ENCODE measurements around the gene REN. TPM values are rescaled to one million over a fixed set of nuclear protein-coding genes. Genes with fewer than 3 reads are reported as not detected.

REN gene
- total and polyA plus RNA-seq, 2 experiments from 2014 or later, result not detected

DNA sequence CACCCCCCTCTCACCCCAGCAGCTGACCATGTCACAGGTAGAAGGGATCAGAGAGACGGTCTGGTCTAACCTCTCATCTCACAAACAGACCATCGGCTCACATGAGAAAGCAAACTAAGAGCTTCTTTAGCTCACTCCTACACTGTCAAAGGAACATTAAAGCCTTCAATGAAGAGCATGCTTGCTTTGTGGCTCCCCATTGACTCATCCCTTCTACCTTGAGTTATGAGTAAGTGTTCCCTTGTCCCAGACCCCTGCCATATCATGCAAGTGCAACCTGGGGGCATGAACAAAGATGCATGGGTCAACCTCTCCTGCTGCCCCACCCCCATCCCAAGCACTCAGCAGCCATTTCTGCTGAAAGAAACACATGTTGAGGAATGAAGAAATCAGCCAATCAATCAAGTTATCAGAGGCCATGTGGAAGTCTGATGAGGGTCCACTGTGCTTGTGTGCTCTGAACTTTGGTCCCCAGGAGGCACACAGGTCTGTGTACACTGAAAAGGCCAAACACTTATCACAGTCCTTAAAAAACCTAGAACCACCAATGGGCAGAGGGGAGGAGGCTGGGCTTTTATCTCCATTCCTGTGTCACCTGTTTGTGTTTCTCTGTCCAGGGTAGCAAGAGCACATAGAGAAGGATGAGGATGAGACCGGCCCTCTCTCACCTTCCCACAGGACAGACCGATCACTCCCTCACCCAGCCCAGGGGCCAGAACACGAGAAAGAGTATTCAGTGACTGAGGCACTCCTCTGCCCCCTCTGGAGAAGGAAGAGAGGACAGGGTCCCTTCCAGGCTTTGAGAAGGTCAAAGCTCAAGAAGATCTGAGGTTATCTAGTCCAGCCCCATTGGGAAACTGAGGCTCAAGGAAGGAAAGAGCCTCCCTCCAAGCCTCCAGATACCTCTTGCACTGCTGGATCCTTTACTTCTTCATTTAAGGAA lies 23.8 kb downstream of the REN start:
- H3K27me3 ChIP-seq (ENCODE audit: insufficient read depth), result no peaks in the 10 kb centered on the region
- Mint-ChIP-seq H3K4me3 (no peak overlapping the region), H3K4me1 (peaks cover 20% of the 10 kb centered on the region), H3K36me3 (ENCODE audit: low read depth) (peaks cover 17% of the 10 kb centered on the region), H3K9me3 (no peaks in the 10 kb centered on the region), H3K27me3 (ENCODE audit: insufficient read depth, low read depth, poor library complexity) (peaks cover 11% of the 10 kb centered on the region), H3K27ac (no peak overlapping the region)
- H3K4me1 ChIP-seq (ENCODE audit: insufficient read depth), result peaks cover 7% of the 10 kb centered on the region; the same call in 1 of the 2 replicates
- H3K9me2 ChIP-seq (ENCODE audit: insufficient read depth), result no peaks in the 10 kb centered on the region
- H2AFZ ChIP-seq, result no peak overlapping the region
- H3K4me2 ChIP-seq, result no peak overlapping the region
- no peaks in the 10 kb centered on the region for H4K20me1 ChIP-seq (replicated peaks; ENCODE audit: insufficient read depth)
- no peaks in the 10 kb centered on the region for H3K36me3 ChIP-seq (ENCODE audit: insufficient read depth)
- H3F3A ChIP-seq (replicated peaks; ENCODE audit: low read depth), result no peaks in the 10 kb centered on the region
- no peak overlapping the region for H3K27ac ChIP-seq (ENCODE audit: low read depth)
- H3K4me3 ChIP-seq, result no peak overlapping the region
- H3K79me2 ChIP-seq (replicated peaks; ENCODE audit: insufficient read depth), result no peaks in the 10 kb centered on the region
- DNase-seq (ENCODE audit: low spot score), result no peak
- peak; percentile 22; the same call in 2 of the 3 replicates for ATAC-seq
- TF ChIP-seq, protein P1, sequence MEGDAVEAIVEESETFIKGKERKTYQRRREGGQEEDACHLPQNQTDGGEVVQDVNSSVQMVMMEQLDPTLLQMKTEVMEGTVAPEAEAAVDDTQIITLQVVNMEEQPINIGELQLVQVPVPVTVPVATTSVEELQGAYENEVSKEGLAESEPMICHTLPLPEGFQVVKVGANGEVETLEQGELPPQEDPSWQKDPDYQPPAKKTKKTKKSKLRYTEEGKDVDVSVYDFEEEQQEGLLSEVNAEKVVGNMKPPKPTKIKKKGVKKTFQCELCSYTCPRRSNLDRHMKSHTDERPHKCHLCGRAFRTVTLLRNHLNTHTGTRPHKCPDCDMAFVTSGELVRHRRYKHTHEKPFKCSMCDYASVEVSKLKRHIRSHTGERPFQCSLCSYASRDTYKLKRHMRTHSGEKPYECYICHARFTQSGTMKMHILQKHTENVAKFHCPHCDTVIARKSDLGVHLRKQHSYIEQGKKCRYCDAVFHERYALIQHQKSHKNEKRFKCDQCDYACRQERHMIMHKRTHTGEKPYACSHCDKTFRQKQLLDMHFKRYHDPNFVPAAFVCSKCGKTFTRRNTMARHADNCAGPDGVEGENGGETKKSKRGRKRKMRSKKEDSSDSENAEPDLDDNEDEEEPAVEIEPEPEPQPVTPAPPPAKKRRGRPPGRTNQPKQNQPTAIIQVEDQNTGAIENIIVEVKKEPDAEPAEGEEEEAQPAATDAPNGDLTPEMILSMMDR (conservative IDR thresholded peaks at IDR 0.05; ENCODE audit: low read depth in 2 of 2), result peak; percentile 14 to 22; a peak in 1 of 4 replicates
- TF ChIP-seq JUNB (IDR thresholded peaks at IDR 0.05; ENCODE audit: unreplicated experiment), result no peak

DNA sequence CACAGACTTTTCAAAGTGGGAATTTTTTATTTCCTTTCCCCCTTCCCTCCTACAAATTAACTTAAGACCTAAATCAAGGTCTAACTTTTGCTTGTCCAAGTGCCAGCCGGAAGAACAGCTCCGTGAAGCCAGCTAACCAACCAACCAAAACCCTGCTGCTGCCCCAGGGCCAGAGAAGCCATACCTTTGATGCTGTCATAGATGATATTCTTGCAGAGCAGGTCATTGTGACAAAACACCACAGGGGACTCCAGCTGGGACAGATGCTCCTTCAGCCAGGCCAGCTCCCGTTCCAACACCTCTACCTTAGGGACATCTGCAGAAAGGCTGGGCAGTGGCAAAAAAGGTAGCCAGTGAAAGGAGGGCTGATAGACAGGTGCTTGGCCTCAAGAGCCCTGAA lies 25.0 kb downstream of the REN start:
- Mint-ChIP-seq H3K27ac (no peak overlapping the region), H3K36me3 (ENCODE audit: low read depth) (peaks cover 17% of the 10 kb centered on the region), H3K27me3 (ENCODE audit: insufficient read depth, low read depth, poor library complexity) (peaks cover 9% of the 10 kb centered on the region), H3K4me3 (no peak overlapping the region), H3K9me3 (no peaks in the 10 kb centered on the region), H3K4me1 (peaks cover 9% of the 10 kb centered on the region)
- H3F3A ChIP-seq (replicated peaks; ENCODE audit: low read depth), result no peaks in the 10 kb centered on the region
- no peaks in the 10 kb centered on the region for H3K79me2 ChIP-seq (replicated peaks; ENCODE audit: insufficient read depth)
- no peak for ATAC-seq
- no peak overlapping the region for H2AFZ ChIP-seq
- TF ChIP-seq ZNF114 (CRISPR knock-in tag; IDR thresholded peaks at IDR 0.05) (no peak), STAT1 (IDR thresholded peaks at IDR 0.05; ENCODE audit: unreplicated experiment) (no peak), EZH2 (IDR thresholded peaks at IDR 0.05; ENCODE audit: low read depth, unreplicated experiment) (no peak), POLR2AphosphoS5 (IDR thresholded peaks at IDR 0.05; ENCODE audit: low read depth) (no peak)
- TF ChIP-seq, protein P2, sequence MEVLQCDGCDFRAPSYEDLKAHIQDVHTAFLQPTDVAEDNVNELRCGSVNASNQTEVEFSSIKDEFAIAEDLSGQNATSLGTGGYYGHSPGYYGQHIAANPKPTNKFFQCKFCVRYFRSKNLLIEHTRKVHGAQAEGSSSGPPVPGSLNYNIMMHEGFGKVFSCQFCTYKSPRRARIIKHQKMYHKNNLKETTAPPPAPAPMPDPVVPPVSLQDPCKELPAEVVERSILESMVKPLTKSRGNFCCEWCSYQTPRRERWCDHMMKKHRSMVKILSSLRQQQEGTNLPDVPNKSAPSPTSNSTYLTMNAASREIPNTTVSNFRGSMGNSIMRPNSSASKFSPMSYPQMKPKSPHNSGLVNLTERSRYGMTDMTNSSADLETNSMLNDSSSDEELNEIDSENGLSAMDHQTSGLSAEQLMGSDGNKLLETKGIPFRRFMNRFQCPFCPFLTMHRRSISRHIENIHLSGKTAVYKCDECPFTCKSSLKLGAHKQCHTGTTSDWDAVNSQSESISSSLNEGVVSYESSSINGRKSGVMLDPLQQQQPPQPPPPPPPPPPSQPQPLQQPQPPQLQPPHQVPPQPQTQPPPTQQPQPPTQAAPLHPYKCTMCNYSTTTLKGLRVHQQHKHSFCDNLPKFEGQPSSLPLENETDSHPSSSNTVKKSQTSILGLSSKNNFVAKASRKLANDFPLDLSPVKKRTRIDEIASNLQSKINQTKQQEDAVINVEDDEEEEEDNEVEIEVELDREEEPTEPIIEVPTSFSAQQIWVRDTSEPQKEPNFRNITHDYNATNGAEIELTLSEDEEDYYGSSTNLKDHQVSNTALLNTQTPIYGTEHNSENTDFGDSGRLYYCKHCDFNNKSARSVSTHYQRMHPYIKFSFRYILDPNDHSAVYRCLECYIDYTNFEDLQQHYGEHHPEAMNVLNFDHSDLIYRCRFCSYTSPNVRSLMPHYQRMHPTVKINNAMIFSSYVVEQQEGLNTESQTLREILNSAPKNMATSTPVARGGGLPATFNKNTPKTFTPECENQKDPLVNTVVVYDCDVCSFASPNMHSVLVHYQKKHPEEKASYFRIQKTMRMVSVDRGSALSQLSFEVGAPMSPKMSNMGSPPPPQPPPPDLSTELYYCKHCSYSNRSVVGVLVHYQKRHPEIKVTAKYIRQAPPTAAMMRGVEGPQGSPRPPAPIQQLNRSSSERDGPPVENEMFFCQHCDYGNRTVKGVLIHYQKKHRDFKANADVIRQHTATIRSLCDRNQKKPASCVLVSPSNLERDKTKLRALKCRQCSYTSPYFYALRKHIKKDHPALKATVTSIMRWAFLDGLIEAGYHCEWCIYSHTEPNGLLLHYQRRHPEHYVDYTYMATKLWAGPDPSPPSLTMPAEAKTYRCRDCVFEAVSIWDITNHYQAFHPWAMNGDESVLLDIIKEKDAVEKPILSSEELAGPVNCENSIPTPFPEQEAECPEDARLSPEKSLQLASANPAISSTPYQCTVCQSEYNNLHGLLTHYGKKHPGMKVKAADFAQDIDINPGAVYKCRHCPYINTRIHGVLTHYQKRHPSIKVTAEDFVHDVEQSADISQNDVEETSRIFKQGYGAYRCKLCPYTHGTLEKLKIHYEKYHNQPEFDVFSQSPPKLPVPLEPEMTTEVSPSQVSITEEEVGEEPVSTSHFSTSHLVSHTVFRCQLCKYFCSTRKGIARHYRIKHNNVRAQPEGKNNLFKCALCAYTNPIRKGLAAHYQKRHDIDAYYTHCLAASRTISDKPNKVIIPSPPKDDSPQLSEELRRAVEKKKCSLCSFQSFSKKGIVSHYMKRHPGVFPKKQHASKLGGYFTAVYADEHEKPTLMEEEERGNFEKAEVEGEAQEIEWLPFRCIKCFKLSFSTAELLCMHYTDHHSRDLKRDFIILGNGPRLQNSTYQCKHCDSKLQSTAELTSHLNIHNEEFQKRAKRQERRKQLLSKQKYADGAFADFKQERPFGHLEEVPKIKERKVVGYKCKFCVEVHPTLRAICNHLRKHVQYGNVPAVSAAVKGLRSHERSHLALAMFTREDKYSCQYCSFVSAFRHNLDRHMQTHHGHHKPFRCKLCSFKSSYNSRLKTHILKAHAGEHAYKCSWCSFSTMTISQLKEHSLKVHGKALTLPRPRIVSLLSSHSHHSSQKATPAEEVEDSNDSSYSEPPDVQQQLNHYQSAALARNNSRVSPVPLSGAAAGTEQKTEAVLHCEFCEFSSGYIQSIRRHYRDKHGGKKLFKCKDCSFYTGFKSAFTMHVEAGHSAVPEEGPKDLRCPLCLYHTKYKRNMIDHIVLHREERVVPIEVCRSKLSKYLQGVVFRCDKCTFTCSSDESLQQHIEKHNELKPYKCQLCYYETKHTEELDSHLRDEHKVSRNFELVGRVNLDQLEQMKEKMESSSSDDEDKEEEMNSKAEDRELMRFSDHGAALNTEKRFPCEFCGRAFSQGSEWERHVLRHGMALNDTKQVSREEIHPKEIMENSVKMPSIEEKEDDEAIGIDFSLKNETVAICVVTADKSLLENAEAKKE (CRISPR knock-in tag; IDR thresholded peaks at IDR 0.05), result no peak
- TF ChIP-seq, protein P1 (conservative IDR thresholded peaks at IDR 0.05; ENCODE audit: low read depth in 2 of 2), result no peak
- H3K27ac ChIP-seq (ENCODE audit: low read depth), result no peak overlapping the region
- no peaks in the 10 kb centered on the region for H4K20me1 ChIP-seq (replicated peaks; ENCODE audit: insufficient read depth)
- H3K4me1 ChIP-seq (ENCODE audit: insufficient read depth), result no peaks in the 10 kb centered on the region
- H3K9me2 ChIP-seq (ENCODE audit: insufficient read depth), result no peaks in the 10 kb centered on the region
- DNase-seq (ENCODE audit: low spot score), result no peak
- H3K36me3 ChIP-seq (ENCODE audit: insufficient read depth), result no peaks in the 10 kb centered on the region
- H3K4me3 ChIP-seq, result no peak overlapping the region
- no peaks in the 10 kb centered on the region for H3K27me3 ChIP-seq (ENCODE audit: insufficient read depth)
- no peak overlapping the region for H3K4me2 ChIP-seq

All from GM23338 (cell line).